Uterus (tissue), 4 donors: ENCODE measurements around the gene TRIM50. TPM values are rescaled to one million over a fixed set of nuclear protein-coding genes. Genes with fewer than 3 reads are reported as not detected.
"Not testable (repeated sequence)": the region's sequence is repeated elsewhere in the genome, so short reads cannot be mapped to it uniquely, and the experiment has no call there.

Experiments used
- DNase-seq, 2 donors: peaks; one replicate each; pipeline ENCODE4 v3.0.0-alpha.2; 2019 to 2020
- H3K27ac ChIP-seq, 2 donors: fragments of 200-600 bp; sonication (generic); 1 replicate in 1 of 2; 2 replicates in 1 of 2; pipeline ENCODE4 v1.5.1; 2016 to 2018
- H3K27me3 ChIP-seq, 2 donors: fragments of 200-600 bp; sonication (generic); one replicate each; pipeline ENCODE4 v1.5.1; 2018 to 2019; ENCODE audit warnings: control low read depth in 1 of 2
- H3K36me3 ChIP-seq, 2 donors: fragments of 200-600 bp; sonication (generic); one replicate each; pipeline ENCODE4 v1.5.1; 2019; ENCODE audit warnings: control low read depth in 1 of 2
- H3K4me1 ChIP-seq, 2 donors: fragments of 200-600 bp; sonication (generic); one replicate each; pipeline ENCODE4 v1.5.1; 2018 to 2019; ENCODE audit warnings: control low read depth in 1 of 2
- H3K4me3 ChIP-seq, 2 donors: fragments of 200-600 bp; sonication (generic); 1 replicate in 1 of 2; 2 replicates in 1 of 2; pipeline ENCODE4 v1.5.1; 2018 to 2019; ENCODE audit warnings: mild to moderate bottlenecking in 1 of 2
- H3K9me3 ChIP-seq, 2 donors: fragments of 200-600 bp; sonication (generic); one replicate each; pipeline ENCODE4 v1.5.1; 2019; ENCODE audit warnings: control low read depth in 1 of 2
- POLR2A ChIP-seq, 2 donors: fragments of 450-650 bp; IDR thresholded peaks; one replicate each; pipeline ENCODE4 v1.6.1; 2016; ENCODE audit warnings: antibody characterized with exemption in 2 of 2, mild to moderate bottlenecking in 1 of 2, moderate library complexity in 1 of 2
- intact Hi-C: fragments of 100-400 bp; cut with DNase I; formaldehyde crosslinking; loops from one replicate; pipeline ENCODE4 v1.15.1; 2023; ENCODE audit warnings: low total_unique reads
- total RNA-seq, 4 donors: library from RNA; depleted of rRNA in 3 of 4; stranded (reverse); fragments of >200 nt in 3 of 4; gene quantifications; one replicate each; pipeline versions ENCODE4 v1.1.0 to v1.2.4, GENCODE V29; 2014 to 2023
- TF ChIP-seq, protein P1 (sequence below), 4 experiments: fragments of 200-600 bp in 2 of 4; fragments of 450-650 bp in 2 of 4; sonication (generic) in 2 of 4; IDR thresholded peaks; one replicate each; pipeline ENCODE4 v1.5.1; 2016 to 2019; ENCODE audit warnings: antibody characterized with exemption in 4 of 4, mild to moderate bottlenecking in 2 of 4, moderate library complexity in 1 of 4
- donor health status: DM: yes; HTN: yes; CAD: no.

The TRIM50 gene
- total RNA-seq, 4 donors from 2014 or later = 0.21 TPM; not detected in 3

DNA sequence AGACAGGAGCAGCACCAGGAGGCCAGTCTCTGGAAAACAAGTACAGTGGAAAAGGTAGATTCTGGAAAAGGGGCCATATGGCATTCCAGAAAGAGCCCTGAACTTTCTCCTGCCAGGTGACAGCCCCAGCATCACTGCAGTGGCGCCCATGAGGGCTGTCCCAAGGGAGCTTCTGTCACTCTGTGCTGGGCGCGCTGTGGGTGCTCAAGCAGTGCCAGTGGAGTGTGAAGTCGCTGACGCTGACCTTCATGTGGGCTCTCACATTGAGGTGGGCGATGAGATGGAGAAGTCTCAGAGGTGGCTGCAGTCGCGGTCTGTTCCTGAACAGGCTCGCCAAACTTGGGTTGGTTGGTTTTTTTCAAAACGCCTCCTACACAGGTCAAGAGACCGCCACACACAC, 38.2 kb upstream of the TRIM50 start:
- TF ChIP-seq, protein P1, sequence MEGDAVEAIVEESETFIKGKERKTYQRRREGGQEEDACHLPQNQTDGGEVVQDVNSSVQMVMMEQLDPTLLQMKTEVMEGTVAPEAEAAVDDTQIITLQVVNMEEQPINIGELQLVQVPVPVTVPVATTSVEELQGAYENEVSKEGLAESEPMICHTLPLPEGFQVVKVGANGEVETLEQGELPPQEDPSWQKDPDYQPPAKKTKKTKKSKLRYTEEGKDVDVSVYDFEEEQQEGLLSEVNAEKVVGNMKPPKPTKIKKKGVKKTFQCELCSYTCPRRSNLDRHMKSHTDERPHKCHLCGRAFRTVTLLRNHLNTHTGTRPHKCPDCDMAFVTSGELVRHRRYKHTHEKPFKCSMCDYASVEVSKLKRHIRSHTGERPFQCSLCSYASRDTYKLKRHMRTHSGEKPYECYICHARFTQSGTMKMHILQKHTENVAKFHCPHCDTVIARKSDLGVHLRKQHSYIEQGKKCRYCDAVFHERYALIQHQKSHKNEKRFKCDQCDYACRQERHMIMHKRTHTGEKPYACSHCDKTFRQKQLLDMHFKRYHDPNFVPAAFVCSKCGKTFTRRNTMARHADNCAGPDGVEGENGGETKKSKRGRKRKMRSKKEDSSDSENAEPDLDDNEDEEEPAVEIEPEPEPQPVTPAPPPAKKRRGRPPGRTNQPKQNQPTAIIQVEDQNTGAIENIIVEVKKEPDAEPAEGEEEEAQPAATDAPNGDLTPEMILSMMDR (IDR thresholded peaks at IDR 0.05) = no peak
- TF ChIP-seq POLR2A (IDR thresholded peaks at IDR 0.05) = no peak
- no peaks in the 10 kb centered on the region for H3K9me3 ChIP-seq
- no peak overlapping the region for H3K4me3 ChIP-seq
- intact Hi-C loops = no loop called here
- no peaks in the 10 kb centered on the region for H3K4me1 ChIP-seq
- no peaks in the 10 kb centered on the region for H3K36me3 ChIP-seq
- no peaks in the 10 kb centered on the region for H3K27me3 ChIP-seq
- H3K27ac ChIP-seq = no peak overlapping the region
- DNase-seq = no peak

DNA sequence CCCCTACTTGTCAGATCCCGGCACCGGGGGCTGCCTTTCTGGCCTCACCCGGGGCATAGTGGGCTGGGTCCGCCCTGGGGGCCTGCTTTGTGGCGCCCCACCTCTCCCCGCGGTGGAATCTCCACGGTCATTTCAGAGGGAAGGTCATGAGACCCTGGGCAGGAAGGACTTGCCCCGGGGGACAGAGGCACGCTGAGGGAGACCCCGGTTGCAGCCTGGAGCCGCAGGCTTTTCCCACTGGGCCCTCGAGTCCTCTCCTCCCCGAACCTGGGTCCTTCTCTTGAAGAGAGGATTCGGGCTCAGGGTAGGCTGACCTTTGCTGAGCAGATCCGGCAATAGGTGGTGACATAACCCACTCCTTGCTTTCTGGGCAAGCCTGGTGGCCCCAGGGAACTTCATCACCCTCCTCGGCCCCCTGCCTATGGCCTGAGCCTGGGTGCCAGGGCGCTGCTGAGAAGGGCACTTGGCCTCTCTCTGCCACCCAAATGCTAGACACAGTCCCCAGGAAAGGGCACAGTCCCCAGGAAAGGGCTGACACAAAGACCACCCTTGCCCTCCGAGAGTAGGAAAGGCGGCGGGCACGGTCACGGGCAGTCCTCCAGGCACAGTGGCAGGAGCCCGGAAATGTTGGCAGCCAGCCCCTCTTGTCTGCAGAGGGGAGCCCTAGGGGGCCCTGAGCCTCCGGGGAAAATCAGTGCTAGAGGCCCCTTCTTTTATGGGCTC, 36.3 kb upstream of the TRIM50 start:
- intact Hi-C loops = no loop called here
- no peak overlapping the region for H3K4me3 ChIP-seq
- H3K27ac ChIP-seq = no peak overlapping the region
- H3K27me3 ChIP-seq = no peaks in the 10 kb centered on the region
- no peak for DNase-seq
- no peaks in the 10 kb centered on the region for H3K4me1 ChIP-seq
- H3K9me3 ChIP-seq = no peaks in the 10 kb centered on the region
- TF ChIP-seq, protein P1 (IDR thresholded peaks at IDR 0.05) = no peak
- TF ChIP-seq POLR2A (IDR thresholded peaks at IDR 0.05) = no peak
- no peaks in the 10 kb centered on the region for H3K36me3 ChIP-seq

GRCh38 chr7:73363225-73364005, 35.5 kb upstream of the TRIM50 start:
- H3K27ac ChIP-seq = no peak overlapping the region
- DNase-seq = no peak
- no peak overlapping the region for H3K4me3 ChIP-seq
- no peak for TF ChIP-seq POLR2A (IDR thresholded peaks at IDR 0.05)
- H3K27me3 ChIP-seq = no peaks in the 10 kb centered on the region
- no peaks in the 10 kb centered on the region for H3K4me1 ChIP-seq
- no peaks in the 10 kb centered on the region for H3K36me3 ChIP-seq
- intact Hi-C loops = no loop called here
- no peaks in the 10 kb centered on the region for H3K9me3 ChIP-seq

- H3K36me3 ChIP-seq, DNase-seq, H3K27ac ChIP-seq, H3K4me3 ChIP-seq, H3K4me1 ChIP-seq, intact Hi-C loops, H3K9me3 ChIP-seq, H3K27me3 ChIP-seq: not testable (repeated sequence)
Measured at GRCh38 chr7:73360590-73360989, 32.7 kb upstream of the TRIM50 start.

- Histone ChIP-seq H3K4me1 (no peaks in the 10 kb centered on the region), H3K27me3 (no peaks in the 10 kb centered on the region), H3K9me3 (no peaks in the 10 kb centered on the region), H3K27ac (no peak overlapping the region), H3K36me3 (no peaks in the 10 kb centered on the region), H3K4me3 (no peak overlapping the region)
- DNase-seq = no peak
- TF ChIP-seq, protein P1 (IDR thresholded peaks at IDR 0.05) = no peak
- TF ChIP-seq POLR2A (IDR thresholded peaks at IDR 0.05) = no peak
- intact Hi-C loops = no loop called here
Measured at GRCh38 chr7:73359746-73360375, 32.0 kb upstream of the TRIM50 start.

- Histone ChIP-seq H3K36me3 (no peaks in the 10 kb centered on the region), H3K27ac (no peak overlapping the region), H3K27me3 (no peaks in the 10 kb centered on the region), H3K4me3 (no peak overlapping the region), H3K9me3 (no peaks in the 10 kb centered on the region), H3K4me1 (no peaks in the 10 kb centered on the region)
- intact Hi-C loops = no loop called here
- no peak for DNase-seq
- TF ChIP-seq, protein P1 (IDR thresholded peaks at IDR 0.05) = no peak
- TF ChIP-seq POLR2A (IDR thresholded peaks at IDR 0.05) = no peak
Measured at GRCh38 chr7:73359306-73359705, 31.4 kb upstream of the TRIM50 start.
